HL-60 (cell line): ENCODE data around the gene FAM53A.

Experiments used
- DNase-seq, 2 experiments: peaks; one replicate each; pipeline ENCODE4 v3.0.0-alpha.2; 2010 to 2020; ENCODE audit warnings: low read depth in 1 of 2, low spot score in 1 of 2
- H3K27ac ChIP-seq: fragments of 250-450 bp; sonication (Bioruptor Pico); replicated peaks from 2 replicates; pipeline ENCODE4 v1.5.1; 2020; ENCODE audit warnings: mild to moderate bottlenecking, moderate library complexity
- H3K27me3 ChIP-seq: fragments of 250-450 bp; sonication (Bioruptor Pico); 2 replicates; pipeline ENCODE4 v1.5.1; 2021; ENCODE audit warnings: mild to moderate bottlenecking, moderate library complexity; ENCODE audit not compliant: insufficient read depth, poor library complexity, severe bottlenecking
- H3K4me3 ChIP-seq: replicated peaks from 2 replicates; pipeline ENCODE4 v1.5.1; 2011; ENCODE audit warnings: mild to moderate bottlenecking, control low read depth, low read length; ENCODE audit not compliant: insufficient read depth
- GABPA ChIP-seq: IDR thresholded peaks from 2 replicates; pipeline ENCODE4 v1.6.1; 2012; ENCODE audit warnings: low read depth
- POLR2AphosphoS5 ChIP-seq: IDR thresholded peaks from 2 replicates; pipeline ENCODE4 v1.6.1; 2012; ENCODE audit warnings: low read depth
- SPI1 ChIP-seq: IDR thresholded peaks from 2 replicates; pipeline ENCODE4 v1.6.1; 2012; ENCODE audit warnings: low read depth, mild to moderate bottlenecking, borderline replicate concordance
- long read RNA-seq: library from polyadenylated mRNA; unstranded; transcript quantifications from one replicate; pipeline ENCODE4 v2.0.0, GENCODE V29; 2020
- TF ChIP-seq, protein P1 (sequence below): IDR thresholded peaks from one replicate; pipeline ENCODE4 v1.5.1; 2011; ENCODE audit warnings: low read length, control low read depth, inconsistent platforms; ENCODE audit not compliant: insufficient read depth
- TF ChIP-seq, protein P2 (sequence below): IDR thresholded peaks from 2 replicates; pipeline ENCODE4 v1.6.1; 2012; ENCODE audit warnings: low read depth; ENCODE audit not compliant: insufficient replicate concordance

Gene FAM53A, protein sequence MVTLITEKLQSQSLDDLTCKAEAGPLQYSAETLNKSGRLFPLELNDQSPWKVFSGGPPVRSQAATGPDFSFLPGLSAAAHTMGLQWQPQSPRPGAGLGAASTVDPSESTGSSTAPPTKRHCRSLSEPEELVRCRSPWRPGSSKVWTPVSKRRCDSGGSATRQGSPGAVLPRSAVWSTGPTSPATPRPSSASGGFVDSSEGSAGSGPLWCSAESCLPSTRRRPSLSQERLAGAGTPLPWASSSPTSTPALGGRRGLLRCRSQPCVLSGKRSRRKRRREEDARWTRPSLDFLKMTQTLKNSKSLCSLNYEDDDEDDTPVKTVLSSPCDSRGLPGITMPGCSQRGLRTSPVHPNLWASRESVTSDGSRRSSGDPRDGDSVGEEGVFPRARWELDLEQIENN
- long read RNA-seq, result 0 reads

DNA sequence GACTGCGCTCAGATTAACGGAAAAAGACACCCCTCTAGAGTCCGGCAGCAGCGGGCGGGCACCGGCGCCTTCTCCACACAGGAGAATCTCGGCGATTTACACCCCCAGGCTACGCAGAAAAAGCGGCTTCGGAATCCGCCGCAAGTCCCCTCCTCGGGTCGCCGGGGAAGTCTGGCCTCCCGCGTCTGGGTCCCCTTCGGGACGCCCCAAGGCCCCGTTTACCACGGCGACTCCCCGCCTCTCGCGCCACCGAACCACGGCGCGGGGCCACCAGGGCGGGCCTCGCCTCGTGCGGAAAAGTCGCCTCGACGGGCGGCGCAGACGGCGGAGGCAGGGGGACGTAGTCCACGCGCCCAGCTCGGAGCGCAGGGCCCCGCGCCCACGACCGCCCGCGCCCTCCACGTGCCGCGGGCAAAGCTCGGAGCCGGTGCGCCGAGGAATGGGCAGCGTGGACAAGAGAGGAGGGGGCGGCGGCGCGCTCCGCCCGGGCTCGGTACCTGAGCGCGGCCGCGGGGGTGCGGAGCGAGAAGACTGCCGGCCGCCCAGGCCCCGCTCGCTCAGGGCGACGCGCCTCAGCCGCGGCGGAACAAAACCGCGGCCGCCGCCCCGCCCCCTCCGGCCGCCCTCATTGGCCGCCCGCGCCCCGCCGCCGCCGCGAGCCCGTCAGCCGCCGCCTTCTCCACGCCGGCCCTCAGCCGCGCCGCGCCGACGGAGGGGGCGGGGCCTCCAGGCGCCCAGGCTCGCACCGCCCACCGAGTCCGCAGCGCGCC lies at the start of gene FAM53A:
Gene FAM53A, minus strand, starts transcription at position 578 of the 770 bp plus-strand sequence. CDS start 15,572 bp downstream, outside the sequence.
- H3K27ac ChIP-seq, result no peak within 1 kb of the TSS; the same call in 1 of the 2 replicates
- peaks cover 2% of the 10 kb centered on the region for H3K27me3 ChIP-seq
- peak within 1 kb of the TSS; percentile 37 for H3K4me3 ChIP-seq
- TF ChIP-seq, protein P1, sequence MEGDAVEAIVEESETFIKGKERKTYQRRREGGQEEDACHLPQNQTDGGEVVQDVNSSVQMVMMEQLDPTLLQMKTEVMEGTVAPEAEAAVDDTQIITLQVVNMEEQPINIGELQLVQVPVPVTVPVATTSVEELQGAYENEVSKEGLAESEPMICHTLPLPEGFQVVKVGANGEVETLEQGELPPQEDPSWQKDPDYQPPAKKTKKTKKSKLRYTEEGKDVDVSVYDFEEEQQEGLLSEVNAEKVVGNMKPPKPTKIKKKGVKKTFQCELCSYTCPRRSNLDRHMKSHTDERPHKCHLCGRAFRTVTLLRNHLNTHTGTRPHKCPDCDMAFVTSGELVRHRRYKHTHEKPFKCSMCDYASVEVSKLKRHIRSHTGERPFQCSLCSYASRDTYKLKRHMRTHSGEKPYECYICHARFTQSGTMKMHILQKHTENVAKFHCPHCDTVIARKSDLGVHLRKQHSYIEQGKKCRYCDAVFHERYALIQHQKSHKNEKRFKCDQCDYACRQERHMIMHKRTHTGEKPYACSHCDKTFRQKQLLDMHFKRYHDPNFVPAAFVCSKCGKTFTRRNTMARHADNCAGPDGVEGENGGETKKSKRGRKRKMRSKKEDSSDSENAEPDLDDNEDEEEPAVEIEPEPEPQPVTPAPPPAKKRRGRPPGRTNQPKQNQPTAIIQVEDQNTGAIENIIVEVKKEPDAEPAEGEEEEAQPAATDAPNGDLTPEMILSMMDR, result no peak
- TF ChIP-seq, protein P2, sequence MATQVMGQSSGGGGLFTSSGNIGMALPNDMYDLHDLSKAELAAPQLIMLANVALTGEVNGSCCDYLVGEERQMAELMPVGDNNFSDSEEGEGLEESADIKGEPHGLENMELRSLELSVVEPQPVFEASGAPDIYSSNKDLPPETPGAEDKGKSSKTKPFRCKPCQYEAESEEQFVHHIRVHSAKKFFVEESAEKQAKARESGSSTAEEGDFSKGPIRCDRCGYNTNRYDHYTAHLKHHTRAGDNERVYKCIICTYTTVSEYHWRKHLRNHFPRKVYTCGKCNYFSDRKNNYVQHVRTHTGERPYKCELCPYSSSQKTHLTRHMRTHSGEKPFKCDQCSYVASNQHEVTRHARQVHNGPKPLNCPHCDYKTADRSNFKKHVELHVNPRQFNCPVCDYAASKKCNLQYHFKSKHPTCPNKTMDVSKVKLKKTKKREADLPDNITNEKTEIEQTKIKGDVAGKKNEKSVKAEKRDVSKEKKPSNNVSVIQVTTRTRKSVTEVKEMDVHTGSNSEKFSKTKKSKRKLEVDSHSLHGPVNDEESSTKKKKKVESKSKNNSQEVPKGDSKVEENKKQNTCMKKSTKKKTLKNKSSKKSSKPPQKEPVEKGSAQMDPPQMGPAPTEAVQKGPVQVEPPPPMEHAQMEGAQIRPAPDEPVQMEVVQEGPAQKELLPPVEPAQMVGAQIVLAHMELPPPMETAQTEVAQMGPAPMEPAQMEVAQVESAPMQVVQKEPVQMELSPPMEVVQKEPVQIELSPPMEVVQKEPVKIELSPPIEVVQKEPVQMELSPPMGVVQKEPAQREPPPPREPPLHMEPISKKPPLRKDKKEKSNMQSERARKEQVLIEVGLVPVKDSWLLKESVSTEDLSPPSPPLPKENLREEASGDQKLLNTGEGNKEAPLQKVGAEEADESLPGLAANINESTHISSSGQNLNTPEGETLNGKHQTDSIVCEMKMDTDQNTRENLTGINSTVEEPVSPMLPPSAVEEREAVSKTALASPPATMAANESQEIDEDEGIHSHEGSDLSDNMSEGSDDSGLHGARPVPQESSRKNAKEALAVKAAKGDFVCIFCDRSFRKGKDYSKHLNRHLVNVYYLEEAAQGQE, result no peak
- TF ChIP-seq GABPA, result no peak
- no peak for TF ChIP-seq SPI1
- no peak for TF ChIP-seq POLR2AphosphoS5
- peak in 1 of 2 experiments; percentile 85 for DNase-seq

DNA sequence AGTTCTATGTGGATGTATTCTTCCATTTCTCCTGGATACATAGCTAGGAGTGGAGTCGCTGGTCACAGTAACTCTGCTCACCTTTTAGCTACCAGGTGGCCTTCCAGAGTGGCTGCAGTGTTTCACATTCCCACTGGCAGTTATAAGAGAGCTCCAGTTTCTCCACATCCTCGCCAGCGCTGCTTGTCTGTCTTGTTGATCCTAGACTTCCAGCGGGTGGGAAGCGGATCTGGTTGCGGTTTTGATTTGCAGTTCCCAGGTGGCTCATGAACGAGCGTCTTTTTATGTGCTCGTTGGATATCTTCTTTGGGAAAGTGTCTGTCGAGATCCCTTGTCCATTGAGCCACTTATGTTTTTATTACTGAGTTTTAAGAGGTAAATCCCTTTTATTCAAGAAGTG lies 48.8 kb upstream of the FAM53A start:
- Histone ChIP-seq H3K27ac (no peak overlapping the region), H3K4me3 (no peak overlapping the region), H3K27me3 (no peaks in the 10 kb centered on the region)
- TF ChIP-seq, protein P1, result no peak
- TF ChIP-seq POLR2AphosphoS5, result no peak
- no peak for TF ChIP-seq GABPA
- no peak for DNase-seq

DNA sequence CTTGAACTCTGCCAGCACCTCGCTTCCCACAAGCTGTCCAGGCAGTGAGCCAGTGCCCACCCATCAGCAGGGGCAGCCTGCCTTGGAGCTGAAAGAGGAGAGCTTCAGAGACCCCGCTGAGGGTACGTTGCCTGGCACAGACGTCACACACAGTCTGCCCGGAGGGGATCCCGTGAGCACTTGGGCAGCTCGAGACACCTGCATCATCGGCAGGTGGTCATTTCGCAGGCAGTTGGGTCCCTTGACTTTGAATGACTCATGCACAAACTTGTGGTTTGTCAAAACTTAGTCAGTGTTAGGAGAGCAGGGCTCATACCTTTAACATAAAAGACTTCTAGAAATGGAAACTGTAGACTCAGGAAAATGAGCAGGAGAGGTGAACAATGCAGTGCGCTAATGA lies 47.1 kb upstream of the FAM53A start:
- TF ChIP-seq, protein P1, result no peak
- Histone ChIP-seq H3K4me3 (no peak overlapping the region), H3K27ac (no peak overlapping the region), H3K27me3 (no peaks in the 10 kb centered on the region)
- DNase-seq, result no peak

DNA sequence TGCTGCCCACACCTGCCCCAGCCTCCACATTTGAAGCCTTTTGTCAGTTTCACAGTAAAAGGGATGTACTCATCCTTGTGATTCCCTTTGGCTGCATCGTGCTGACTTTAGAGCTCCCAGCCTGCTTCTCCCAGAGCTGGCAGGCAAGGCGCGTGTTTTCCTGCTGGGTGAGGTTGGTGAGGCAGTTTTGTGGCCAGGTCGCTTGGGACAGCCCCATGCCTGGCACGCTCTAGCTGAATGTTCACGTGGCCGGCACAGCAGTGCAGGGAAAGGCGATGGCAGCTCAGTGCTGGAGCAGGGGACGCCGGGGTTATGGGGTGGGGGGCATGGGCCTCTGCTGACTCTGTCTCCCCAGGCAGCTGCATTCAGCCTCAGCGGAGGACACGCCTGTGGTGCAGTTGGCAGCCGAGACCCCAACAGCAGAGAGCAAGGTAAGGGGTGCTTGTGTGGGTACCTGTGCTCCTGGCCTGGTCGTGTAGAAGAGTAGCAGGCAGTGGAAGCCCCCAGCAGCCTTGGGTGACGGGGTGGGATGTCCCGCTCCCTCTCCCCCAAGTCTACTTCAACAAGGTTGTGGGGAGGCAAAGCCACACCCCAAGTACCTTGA lies 46.5 kb upstream of the FAM53A start:
- no peaks in the 10 kb centered on the region for H3K27me3 ChIP-seq
- TF ChIP-seq GABPA, result no peak
- TF ChIP-seq, protein P2, result no peak
- TF ChIP-seq POLR2AphosphoS5, result no peak
- no peak for TF ChIP-seq SPI1
- TF ChIP-seq, protein P1, result no peak
- H3K4me3 ChIP-seq, result no peak overlapping the region
- H3K27ac ChIP-seq, result no peak overlapping the region
- no peak for DNase-seq
